BJ (cell line): ENCODE results near the gene DCUN1D1. TPM values are rescaled to one million over a fixed set of nuclear protein-coding genes. Genes with fewer than 3 reads are reported as not detected.
A peak's percentile ranks its signal among the peaks of the same experiment; 100 is the strongest.

Source experiments
- CTCF ChIA-PET: fragments of 350-600 bp; formaldehyde crosslinking; extraction: SDS; loops from one replicate; lab custom pipeline; 2021; ENCODE audit warnings: antibody characterized with exemption, inconsistent platforms; lab: Yijun Ruan, JAX
- POLR2A ChIA-PET: fragments of 300-600 bp; sonication (Branson Sonifier 250); formaldehyde crosslinking; extraction: SDS; loops from one replicate; lab custom pipeline; 2021; ENCODE audit warnings: antibody characterized with exemption; lab: Charles Lee
- DNase-seq: peaks from one replicate; pipeline ENCODE4 v3.0.0-alpha.2; 2011; ENCODE audit warnings: low read depth
- H3K27me3 ChIP-seq: 2 replicates; pipeline ENCODE4 v1.6.0; 2011; ENCODE audit warnings: low read length; ENCODE audit not compliant: control insufficient read depth, insufficient read depth
- H3K36me3 ChIP-seq: 2 replicates; pipeline ENCODE4 v1.5.1; 2011; ENCODE audit warnings: low read length; ENCODE audit not compliant: control insufficient read depth, insufficient read depth
- H3K4me3 ChIP-seq: 2 replicates; pipeline ENCODE4 v1.5.1; 2011; ENCODE audit warnings: low read depth, mild to moderate bottlenecking, control low read depth, low read length
- polyA plus RNA-seq: library from polyadenylated mRNA; depleted of rRNA; stranded (reverse); fragments of >200 nt; gene quantifications from 2 replicates; pipeline ENCODE4 v1.2.3, GENCODE V29; 2011
- TF ChIP-seq, protein P1 (sequence below): IDR thresholded peaks from 2 replicates; pipeline ENCODE4 v1.5.1; 2011; ENCODE audit warnings: low read depth, mild to moderate bottlenecking, control low read depth, inconsistent platforms, low read length, moderate library complexity; ENCODE audit not compliant: insufficient read depth

Gene DCUN1D1
- polyA plus RNA-seq, 1 experiment: 6.1 TPM

GRCh38 chr3:182917134-182917533 lies 63.2 kb downstream of the DCUN1D1 start:
- no peak overlapping the region for H3K4me3 ChIP-seq
- ChIA-PET CTCF (interaction anchor here (1.4 kb wide), 1 partner anchor 9 kb away, joined by 3 read pairs; no protein-coding TSS in a partner anchor), POLR2A (interaction anchor here (0.6 kb wide), 1 partner anchor 61 kb away, joined by 12 read pairs; no protein-coding TSS in a partner anchor)
- TF ChIP-seq, protein P1, sequence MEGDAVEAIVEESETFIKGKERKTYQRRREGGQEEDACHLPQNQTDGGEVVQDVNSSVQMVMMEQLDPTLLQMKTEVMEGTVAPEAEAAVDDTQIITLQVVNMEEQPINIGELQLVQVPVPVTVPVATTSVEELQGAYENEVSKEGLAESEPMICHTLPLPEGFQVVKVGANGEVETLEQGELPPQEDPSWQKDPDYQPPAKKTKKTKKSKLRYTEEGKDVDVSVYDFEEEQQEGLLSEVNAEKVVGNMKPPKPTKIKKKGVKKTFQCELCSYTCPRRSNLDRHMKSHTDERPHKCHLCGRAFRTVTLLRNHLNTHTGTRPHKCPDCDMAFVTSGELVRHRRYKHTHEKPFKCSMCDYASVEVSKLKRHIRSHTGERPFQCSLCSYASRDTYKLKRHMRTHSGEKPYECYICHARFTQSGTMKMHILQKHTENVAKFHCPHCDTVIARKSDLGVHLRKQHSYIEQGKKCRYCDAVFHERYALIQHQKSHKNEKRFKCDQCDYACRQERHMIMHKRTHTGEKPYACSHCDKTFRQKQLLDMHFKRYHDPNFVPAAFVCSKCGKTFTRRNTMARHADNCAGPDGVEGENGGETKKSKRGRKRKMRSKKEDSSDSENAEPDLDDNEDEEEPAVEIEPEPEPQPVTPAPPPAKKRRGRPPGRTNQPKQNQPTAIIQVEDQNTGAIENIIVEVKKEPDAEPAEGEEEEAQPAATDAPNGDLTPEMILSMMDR: no peak
- H3K36me3 ChIP-seq: peaks cover 2% of the 10 kb centered on the region; the same call in 1 of the 2 replicates
- DNase-seq: no peak
- H3K27me3 ChIP-seq: no peaks in the 10 kb centered on the region

DNA sequence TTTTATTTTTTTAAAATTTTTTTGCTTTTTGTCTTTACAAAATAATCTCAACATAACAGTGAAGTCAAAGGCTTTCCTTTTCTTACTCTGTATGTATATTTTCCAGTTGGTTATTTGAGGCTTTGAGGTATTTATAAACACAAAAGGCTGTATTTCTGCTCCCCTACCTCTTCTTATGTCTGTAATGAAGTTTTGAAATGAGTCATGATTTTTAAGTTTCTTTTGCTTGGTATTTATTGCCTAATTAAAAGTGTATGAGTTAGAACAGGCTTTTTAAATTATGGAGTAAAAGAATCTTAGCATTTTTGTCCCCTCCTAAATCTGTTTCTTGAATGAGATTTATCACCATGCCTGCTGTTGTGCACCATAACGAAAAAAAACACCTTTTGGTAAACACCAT lies 66.0 kb downstream of the DCUN1D1 start:
- ChIA-PET CTCF (interaction anchor here (0.8 to 0.9 kb wide), 2 partner anchors 11 to 203 kb away, joined by 3 read pairs; no protein-coding TSS in a partner anchor), POLR2A (no interaction called here)
- DNase-seq: peak; percentile 44
- H3K4me3 ChIP-seq: no peak overlapping the region
- H3K27me3 ChIP-seq: no peaks in the 10 kb centered on the region
- H3K36me3 ChIP-seq: no peaks in the 10 kb centered on the region
- TF ChIP-seq, protein P1: no peak

- no peak for DNase-seq
- CTCF ChIA-PET: interaction anchor here (0.8 kb wide), 1 partner anchor 203 kb away, joined by 3 read pairs; no protein-coding TSS in a partner anchor
- TF ChIP-seq, protein P1: no peak
- Histone ChIP-seq H3K36me3 (no peaks in the 10 kb centered on the region), H3K27me3 (no peaks in the 10 kb centered on the region), H3K4me3 (no peak overlapping the region)
- POLR2A ChIA-PET: no interaction called here
Observed at GRCh38 chr3:182913889-182914288, 66.4 kb downstream of the DCUN1D1 start.

GRCh38 chr3:182912474-182912873 lies 67.9 kb downstream of the DCUN1D1 start:
- POLR2A ChIA-PET: no interaction called here
- TF ChIP-seq, protein P1: no peak
- Histone ChIP-seq H3K27me3 (no peaks in the 10 kb centered on the region), H3K36me3 (no peaks in the 10 kb centered on the region), H3K4me3 (no peak overlapping the region)
- DNase-seq: no peak
- CTCF ChIA-PET: no interaction called here

DNA sequence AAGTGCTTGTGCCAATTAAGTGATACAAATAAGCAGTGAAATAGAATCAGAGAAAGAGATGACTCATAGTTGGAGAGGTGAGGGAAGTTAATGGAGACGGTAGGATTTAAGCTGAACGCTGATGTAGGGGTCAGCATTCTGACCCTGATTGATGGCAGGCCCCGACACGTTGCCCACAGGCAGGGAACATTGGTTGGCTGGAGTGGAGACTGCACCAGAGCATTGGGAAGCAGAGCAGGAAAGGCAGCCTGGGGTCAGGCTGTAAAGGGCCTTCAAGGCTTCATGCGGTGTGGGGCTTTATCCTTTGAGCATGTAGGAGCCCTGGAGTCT lies 68.6 kb downstream of the DCUN1D1 start:
- Histone ChIP-seq H3K36me3 (no peaks in the 10 kb centered on the region), H3K27me3 (no peaks in the 10 kb centered on the region), H3K4me3 (no peak overlapping the region)
- no peak for DNase-seq
- POLR2A ChIA-PET: no interaction called here
- CTCF ChIA-PET: no interaction called here
- TF ChIP-seq, protein P1: no peak
